PC-9 (cell line): Measurements from ENCODE around the gene NDUFA7. TPM values are rescaled to one million over a fixed set of nuclear protein-coding genes. Genes with fewer than 3 reads are reported as not detected.
"Not testable (repeated sequence)": the region's sequence is repeated elsewhere in the genome, so short reads cannot be mapped to it uniquely, and the experiment has no call there.

Experiments
- BruUV-seq: library from RNA; stranded (reverse); fragments of 400-500 nt; replicated peaks from 2 replicates; lab custom pipeline; 2021; lab: Mats Ljungman, UMichigan
- CTCF ChIA-PET: fragments of 300-600 bp; sonication (Branson Sonifier 250); formaldehyde crosslinking; loops from one replicate; lab custom pipeline; 2022; ENCODE audit warnings: antibody characterized with exemption; lab: Charles Lee
- POLR2A ChIA-PET: fragments of 300-600 bp; sonication (Branson Sonifier 250); formaldehyde crosslinking; loops from one replicate; lab custom pipeline; 2022; ENCODE audit warnings: antibody characterized with exemption; ENCODE audit not compliant: unreplicated experiment; lab: Charles Lee
- DNase-seq, 2 experiments: peaks; one replicate each; pipeline versions ENCODE4 v3.0.0 to v3.0.0-alpha.2; 2015 to 2022; ENCODE audit warnings: mixed read lengths in 1 of 2
- H2AFZ ChIP-seq: fragments of 200-600 bp; sonication (generic); 2 replicates; pipeline ENCODE4 v1.8.1; 2017; ENCODE audit warnings: antibody characterized with exemption
- H3F3A ChIP-seq: fragments of 200-600 bp; sonication (generic); 2 replicates; pipeline ENCODE4 v1.8.1; 2017; ENCODE audit warnings: antibody characterized with exemption, mild to moderate bottlenecking, low read depth; ENCODE audit not compliant: insufficient read depth
- H3K27ac ChIP-seq: fragments of 200-600 bp; sonication (generic); 2 replicates; pipeline ENCODE4 v1.6.1; 2016; ENCODE audit warnings: mixed run types
- H3K27me3 ChIP-seq: fragments of 200-600 bp; sonication (generic); 2 replicates; pipeline ENCODE4 v1.6.1; 2016; ENCODE audit warnings: low read depth, mixed run types; ENCODE audit not compliant: insufficient read depth
- H3K36me3 ChIP-seq: fragments of 200-600 bp; sonication (generic); 2 replicates; pipeline ENCODE4 v1.6.1; 2016; ENCODE audit warnings: low read depth, mixed run types
- H3K4me1 ChIP-seq: fragments of 200-600 bp; sonication (generic); replicated peaks from 2 replicates; pipeline ENCODE4 v1.6.1; 2016; ENCODE audit warnings: mixed run types; ENCODE audit not compliant: insufficient read depth
- H3K4me2 ChIP-seq: fragments of 200-600 bp; sonication (generic); 2 replicates; pipeline ENCODE4 v1.6.1; 2017; ENCODE audit warnings: mixed run types
- H3K4me3 ChIP-seq: fragments of 200-600 bp; sonication (generic); 2 replicates; pipeline ENCODE4 v1.6.1; 2016; ENCODE audit warnings: mixed run types
- H3K79me2 ChIP-seq: fragments of 200-600 bp; sonication (generic); 2 replicates; pipeline ENCODE4 v1.6.1; 2017; ENCODE audit warnings: low read depth, mixed run types
- H3K9me2 ChIP-seq: fragments of 200-600 bp; sonication (generic); 2 replicates; pipeline ENCODE4 v1.8.1; 2017; ENCODE audit warnings: mild to moderate bottlenecking; ENCODE audit not compliant: insufficient read depth
- H3K9me3 ChIP-seq: fragments of 200-600 bp; sonication (generic); 2 replicates; pipeline ENCODE4 v1.8.1; 2016; ENCODE audit warnings: low read depth; ENCODE audit not compliant: insufficient read depth
- H4K20me1 ChIP-seq: fragments of 200-600 bp; sonication (generic); 2 replicates; pipeline ENCODE4 v1.8.1; 2017; ENCODE audit not compliant: insufficient read depth
- CTCF ChIP-seq: fragments of 200-600 bp; sonication (generic); conservative IDR thresholded peaks from 2 replicates; pipeline ENCODE4 v1.6.1; 2017; ENCODE audit warnings: mixed run types, antibody characterized with exemption, mild to moderate bottlenecking, moderate library complexity
- EZH2 ChIP-seq: fragments of 200-600 bp; sonication (generic); IDR thresholded peaks from 2 replicates; pipeline ENCODE4 v1.8.0; 2017; ENCODE audit warnings: antibody characterized with exemption, low read depth
- intact Hi-C: fragments of 100-400 bp; cut with micrococcal nuclease; formaldehyde crosslinking; loops from one replicate; pipeline ENCODE4 v1.10.0; 2022; ENCODE audit not compliant: unreplicated experiment
- total RNA-seq: library from RNA; stranded (reverse); gene quantifications from 2 replicates; pipeline ENCODE4 v1.2.3, GENCODE V29; 2021

NDUFA7 gene
- total RNA-seq, 1 experiment from 2014 or later = 61.7 TPM

- ChIA-PET CTCF (interaction anchor here (1.9 kb wide), 1 partner anchor 230 kb away, joined by 8 read pairs; no protein-coding TSS in a partner anchor), POLR2A (interaction anchor here (0.6 kb wide), 1 partner anchor 227 kb away, joined by 8 read pairs; no protein-coding TSS in a partner anchor)
- H3K4me3 ChIP-seq = no peak overlapping the region
- H4K20me1 ChIP-seq = peaks cover 5% of the 10 kb centered on the region; the same call in 1 of the 2 replicates
- H3K27me3 ChIP-seq = no peaks in the 10 kb centered on the region
- intact Hi-C loops = loop anchor here (10.0 kb wide), 1 partner anchor 153 kb away; the partner anchor contains the start of gene PRAM1
- H3K36me3 ChIP-seq = no peaks in the 10 kb centered on the region
- TF ChIP-seq CTCF (no peak), EZH2 (no peak)
- no peak overlapping the region for H2AFZ ChIP-seq
- H3K9me3 ChIP-seq = no peaks in the 10 kb centered on the region
- DNase-seq = no peak
- no peaks in the 10 kb centered on the region for H3K9me2 ChIP-seq
- peaks cover 32% of the 10 kb centered on the region for H3K4me1 ChIP-seq
- BruUV-seq = no TSS peak
- H3F3A ChIP-seq = peaks cover 30% of the 10 kb centered on the region
- no peak overlapping the region for H3K27ac ChIP-seq
- H3K79me2 ChIP-seq = no peaks in the 10 kb centered on the region
- no peak overlapping the region for H3K4me2 ChIP-seq
These were observed 31.1 kb upstream of the NDUFA7 start for GRCh38 chr19:8352134-8352827.

GRCh38 chr19:8349629-8350372 is 28.6 kb upstream of the NDUFA7 start:
- H4K20me1 ChIP-seq, H3K9me2 ChIP-seq, H3K4me2 ChIP-seq, H3K79me2 ChIP-seq, DNase-seq, H3K27ac ChIP-seq, CTCF ChIA-PET, H3K36me3 ChIP-seq, BruUV-seq, POLR2A ChIA-PET, H3K4me1 ChIP-seq, H3K9me3 ChIP-seq, H2AFZ ChIP-seq, H3K4me3 ChIP-seq, H3K27me3 ChIP-seq: not testable (repeated sequence)
- intact Hi-C loops = loop anchor here (10.0 kb wide), 1 partner anchor 155 kb away; the partner anchor contains the start of gene PRAM1
- peaks cover 12% of the 10 kb centered on the region for H3F3A ChIP-seq

GRCh38 chr19:8343483-8343844 is 22.3 kb upstream of the NDUFA7 start:
- no peaks in the 10 kb centered on the region for H3K9me2 ChIP-seq
- ChIA-PET POLR2A (interaction anchor here (0.6 kb wide), 1 partner anchor 414 kb away, joined by 3 read pairs; no protein-coding TSS in a partner anchor), CTCF (interaction anchor here (0.6 kb wide), 2 partner anchors 254 to 1483 kb away, joined by 3 to 5 read pairs; no protein-coding TSS in a partner anchor)
- H4K20me1 ChIP-seq = no peaks in the 10 kb centered on the region
- H3K9me3 ChIP-seq = no peaks in the 10 kb centered on the region
- no TSS peak for BruUV-seq
- H3K36me3 ChIP-seq = no peaks in the 10 kb centered on the region
- no peak overlapping the region for H2AFZ ChIP-seq
- no peak overlapping the region for H3K4me3 ChIP-seq
- H3K79me2 ChIP-seq = no peaks in the 10 kb centered on the region
- H3K4me1 ChIP-seq = peaks cover 8% of the 10 kb centered on the region; the same call in 1 of the 2 replicates
- no peak for DNase-seq
- H3K4me2 ChIP-seq = peak overlapping the region; percentile 73
- no peak overlapping the region for H3K27ac ChIP-seq
- H3F3A ChIP-seq = peaks cover 14% of the 10 kb centered on the region
- H3K27me3 ChIP-seq = no peaks in the 10 kb centered on the region
- intact Hi-C loops = no loop called here
- TF ChIP-seq CTCF (no peak), EZH2 (no peak)
